Stimulated activated CD4-positive, alpha-beta T cell treated with anti-CD3 and anti-CD28 coated beads, Interleukin-1b, Interleukin-23, amount 100 ng/mL, for 48 hours (primary cell): ENCODE results near the gene SYT5.
"Not testable (repeated sequence)": the region's sequence is repeated elsewhere in the genome, so short reads cannot be mapped to it uniquely, and the experiment has no call there.

Experiments
- DNase-seq: peaks from one replicate; pipeline ENCODE4 v3.0.0-alpha.2; 2020

The SYT5 gene

DNA sequence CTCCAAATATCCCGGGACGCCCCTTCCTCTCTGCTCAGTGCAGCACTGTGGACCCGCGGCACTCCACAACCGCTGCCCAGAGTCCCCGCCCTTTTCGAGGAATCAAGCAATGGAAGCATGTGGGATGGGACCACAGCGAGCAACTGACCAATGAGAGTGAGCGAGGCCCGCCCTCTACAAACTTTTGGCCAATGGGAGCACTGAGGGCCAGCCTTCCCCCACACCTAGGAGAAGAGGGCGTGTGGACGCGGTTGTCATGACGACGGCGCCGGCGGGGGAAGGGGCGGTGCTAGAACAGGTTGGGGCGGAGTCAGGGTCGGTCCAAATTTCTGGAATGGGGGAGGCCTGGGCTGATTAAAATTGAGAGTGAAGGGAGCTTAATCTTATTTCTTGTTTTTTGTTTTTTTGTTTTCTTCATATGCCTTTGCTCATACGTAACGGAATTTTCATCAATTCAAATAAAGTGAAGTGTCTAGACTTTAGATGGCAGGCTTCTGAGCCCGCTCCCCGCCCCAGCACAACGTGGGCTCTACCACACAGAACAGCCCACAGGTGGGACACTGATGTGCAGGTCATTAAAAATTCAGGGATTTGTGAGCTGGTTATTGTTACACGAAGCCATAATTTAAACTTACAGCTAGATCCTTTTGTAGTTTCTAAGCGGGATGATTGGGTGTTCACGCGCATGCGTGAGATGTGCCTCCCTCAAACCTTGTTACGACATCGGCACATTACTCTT, 13.4 kb downstream of the SYT5 start, which contains the start of gene DNAAF3:
DNAAF3 (minus strand) TSS at position 84 of the 739 bp plus-strand sequence. CDS start 200 bp downstream, outside the sequence.
- DNase-seq, result peak; percentile 92

DNA sequence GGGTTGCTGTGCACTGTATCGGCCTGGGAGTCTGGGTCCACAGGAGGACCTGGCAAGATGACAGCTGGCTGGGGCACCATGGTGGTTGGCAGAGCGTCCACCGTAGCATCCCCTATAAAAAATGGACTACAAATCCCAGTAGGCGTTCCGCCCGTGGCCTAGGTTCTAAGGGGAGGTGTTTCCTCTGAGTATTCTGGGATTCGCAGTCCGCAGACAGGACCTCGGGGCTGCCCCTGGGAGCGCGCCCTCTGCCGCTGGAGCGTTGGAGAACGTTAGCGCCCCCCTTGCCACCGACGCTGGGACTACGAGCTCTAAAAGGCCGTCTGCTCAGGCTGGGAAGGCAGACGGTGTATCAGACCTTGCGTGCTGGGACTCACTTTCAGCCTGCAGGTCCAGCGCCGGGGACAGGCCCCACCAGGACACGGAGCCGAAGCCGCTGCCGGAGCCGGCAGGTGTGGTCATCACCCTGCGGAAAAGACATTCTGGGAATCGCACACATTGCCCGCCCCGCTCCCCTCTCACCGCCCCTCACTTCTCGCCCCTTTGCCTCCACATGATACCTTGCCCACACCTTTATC, 14.0 kb downstream of the SYT5 start:
- peak; percentile 73 for DNase-seq

DNA sequence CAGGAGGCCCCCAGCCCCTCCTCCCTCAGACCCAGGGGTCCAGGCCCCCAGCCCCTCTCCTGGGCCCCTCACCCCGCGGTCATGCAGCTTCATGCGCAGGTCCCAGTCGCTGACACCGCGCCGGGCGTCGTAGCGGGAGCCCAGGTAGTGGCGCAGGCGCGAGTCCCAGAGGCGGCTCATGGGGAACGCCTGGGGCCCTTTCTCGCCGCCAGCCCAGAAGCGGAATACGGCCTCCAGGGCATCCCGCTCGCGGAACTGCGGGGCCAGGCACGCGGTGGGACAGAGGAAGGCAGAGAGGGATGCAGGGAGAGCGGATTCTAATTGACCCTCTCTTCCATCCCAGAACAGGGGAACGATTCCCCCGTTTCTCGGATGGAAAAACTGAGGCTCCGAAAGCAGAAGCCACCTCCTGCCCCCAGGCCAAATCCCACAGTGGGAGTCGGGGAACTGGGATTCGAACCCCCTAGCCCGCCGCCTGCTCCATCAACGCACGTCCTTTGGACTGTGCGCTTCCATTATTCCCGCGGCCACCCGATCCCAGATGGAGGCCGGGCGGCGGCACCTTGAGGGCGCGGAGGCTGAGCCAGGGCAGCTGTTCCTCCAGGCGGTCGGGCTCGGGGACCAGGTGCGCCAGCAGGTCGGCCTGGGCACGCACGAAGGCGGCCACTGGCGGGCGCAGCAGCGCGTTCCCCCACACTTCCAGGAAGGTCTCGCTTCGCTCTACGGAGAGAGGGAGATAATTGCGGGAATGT, 18.3 kb downstream of the SYT5 start:
- DNase-seq, result no peak

DNA sequence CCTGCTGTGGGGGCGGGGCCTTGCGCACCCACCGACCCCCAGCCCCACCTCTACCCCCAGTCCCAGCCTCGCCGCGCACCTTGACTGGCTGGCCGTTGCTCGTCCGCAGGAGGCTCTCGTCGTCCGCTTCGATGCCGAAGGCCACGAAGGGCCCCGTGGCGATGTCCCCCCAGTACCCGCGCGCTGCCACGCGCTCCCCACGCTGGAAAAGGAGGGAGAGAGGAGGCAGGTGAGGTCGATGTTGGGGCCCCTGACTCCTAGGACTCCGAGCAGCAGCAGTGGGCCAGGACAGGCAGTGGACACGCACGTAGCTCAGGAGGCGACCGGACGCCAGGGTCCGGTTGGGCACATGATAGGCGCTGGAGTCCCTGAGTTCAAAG, 19.1 kb downstream of the SYT5 start:
- no peak for DNase-seq

DNA sequence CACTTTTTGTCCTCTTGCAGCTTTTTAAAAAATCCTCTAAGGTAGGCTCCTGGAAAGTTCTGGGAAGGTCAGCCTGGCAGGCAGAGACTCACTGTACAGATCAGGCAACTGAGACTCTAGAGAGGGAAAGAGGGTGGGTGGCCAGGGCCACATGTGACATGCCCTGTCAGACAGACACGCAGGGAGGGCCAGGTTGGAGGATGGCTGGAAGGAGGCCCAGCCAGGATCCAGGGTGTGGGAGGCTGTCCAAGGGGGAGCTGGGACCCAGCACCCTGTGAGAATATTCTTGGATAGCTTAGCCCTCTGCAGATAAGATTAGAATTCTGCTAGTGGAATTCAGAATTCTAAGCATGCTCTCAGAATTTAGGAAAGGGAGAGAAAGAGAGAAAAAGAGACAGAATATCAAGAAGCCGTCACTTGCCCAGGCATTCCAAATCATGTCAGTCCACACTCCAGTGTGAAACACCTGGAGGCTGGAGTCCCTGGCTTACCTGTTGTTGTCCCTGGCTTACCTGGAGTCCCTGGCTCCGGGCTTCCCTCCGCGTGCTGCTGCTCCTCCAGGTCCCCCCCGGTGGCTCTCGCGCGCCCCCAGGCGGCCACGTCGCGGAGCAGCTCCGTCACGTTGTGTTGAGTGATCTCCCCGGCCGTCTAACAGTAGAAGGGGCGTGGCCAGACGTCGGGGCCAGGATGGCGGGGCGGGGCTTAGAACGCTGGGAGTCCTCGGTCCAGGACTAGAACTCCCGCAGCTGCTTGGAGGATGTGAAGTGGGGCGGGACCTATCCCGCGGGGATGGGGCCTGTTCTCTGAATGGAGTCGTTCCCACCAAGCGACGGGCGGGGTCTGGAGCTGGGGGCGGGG, 19.7 kb downstream of the SYT5 start:
- peak; percentile 92 for DNase-seq

DNA sequence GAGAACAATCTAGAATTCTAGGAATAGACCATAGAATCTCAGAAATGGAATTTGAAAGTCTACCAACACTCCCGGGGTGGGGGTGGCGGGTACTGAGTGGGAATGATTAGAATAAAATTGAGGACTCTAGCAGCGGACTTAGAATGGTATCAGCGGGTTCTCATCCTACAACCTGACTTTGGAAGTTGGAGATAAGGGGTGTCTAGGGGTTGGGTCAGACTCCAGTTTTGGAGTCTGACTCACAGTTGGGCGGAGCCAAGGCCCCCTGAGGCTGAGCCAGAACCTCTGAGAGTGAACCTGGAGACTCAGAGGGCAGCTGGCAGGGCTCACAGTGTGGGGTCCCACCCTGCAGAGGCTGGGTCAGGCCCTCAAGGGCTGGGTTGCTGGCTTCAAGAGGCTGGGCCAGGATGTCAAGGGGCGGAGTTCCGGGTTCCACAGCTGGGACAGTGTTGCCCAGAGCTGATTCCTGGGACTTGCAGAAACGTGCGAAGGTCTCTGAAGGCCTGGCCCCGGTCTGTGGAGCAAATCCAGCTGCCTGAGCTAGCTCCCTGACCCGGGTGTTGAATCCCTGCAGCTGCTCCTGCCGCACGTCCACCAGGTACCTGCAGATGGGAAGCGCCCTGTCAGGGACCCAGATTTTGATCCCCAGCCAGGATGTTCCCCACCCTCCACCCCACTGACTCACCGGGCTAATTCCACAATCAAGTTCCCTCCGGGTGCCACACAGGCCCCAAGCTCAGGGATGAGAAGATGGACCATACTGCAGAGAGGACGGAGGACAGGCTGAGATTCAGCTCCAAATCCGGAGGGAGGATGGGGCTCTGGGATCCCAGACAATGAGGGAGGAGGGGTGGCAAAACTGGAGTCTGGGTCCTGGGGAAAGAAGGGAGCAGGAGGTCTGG, 21.0 kb downstream of the SYT5 start:
- no peak for DNase-seq

DNA sequence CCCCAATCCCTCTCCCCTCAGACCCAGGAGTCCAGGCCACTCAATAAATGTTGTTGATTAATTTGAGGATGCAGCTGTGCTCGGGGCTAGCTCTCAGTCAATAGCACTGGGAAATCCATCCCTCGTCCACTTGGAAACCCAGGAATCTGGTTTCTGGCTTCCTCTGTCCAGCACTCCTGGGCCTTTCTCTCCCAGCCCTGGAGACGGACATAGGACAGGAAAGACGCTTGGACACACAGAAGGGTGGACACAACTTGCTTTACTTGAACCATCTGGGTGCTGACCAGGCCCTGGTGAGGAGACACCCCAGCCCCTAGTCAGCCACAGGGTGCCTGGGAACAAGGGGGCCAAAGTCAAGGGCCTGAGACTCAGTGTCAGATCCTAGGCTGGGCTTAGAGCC, 21.7 kb downstream of the SYT5 start:
- no peak for DNase-seq

DNA sequence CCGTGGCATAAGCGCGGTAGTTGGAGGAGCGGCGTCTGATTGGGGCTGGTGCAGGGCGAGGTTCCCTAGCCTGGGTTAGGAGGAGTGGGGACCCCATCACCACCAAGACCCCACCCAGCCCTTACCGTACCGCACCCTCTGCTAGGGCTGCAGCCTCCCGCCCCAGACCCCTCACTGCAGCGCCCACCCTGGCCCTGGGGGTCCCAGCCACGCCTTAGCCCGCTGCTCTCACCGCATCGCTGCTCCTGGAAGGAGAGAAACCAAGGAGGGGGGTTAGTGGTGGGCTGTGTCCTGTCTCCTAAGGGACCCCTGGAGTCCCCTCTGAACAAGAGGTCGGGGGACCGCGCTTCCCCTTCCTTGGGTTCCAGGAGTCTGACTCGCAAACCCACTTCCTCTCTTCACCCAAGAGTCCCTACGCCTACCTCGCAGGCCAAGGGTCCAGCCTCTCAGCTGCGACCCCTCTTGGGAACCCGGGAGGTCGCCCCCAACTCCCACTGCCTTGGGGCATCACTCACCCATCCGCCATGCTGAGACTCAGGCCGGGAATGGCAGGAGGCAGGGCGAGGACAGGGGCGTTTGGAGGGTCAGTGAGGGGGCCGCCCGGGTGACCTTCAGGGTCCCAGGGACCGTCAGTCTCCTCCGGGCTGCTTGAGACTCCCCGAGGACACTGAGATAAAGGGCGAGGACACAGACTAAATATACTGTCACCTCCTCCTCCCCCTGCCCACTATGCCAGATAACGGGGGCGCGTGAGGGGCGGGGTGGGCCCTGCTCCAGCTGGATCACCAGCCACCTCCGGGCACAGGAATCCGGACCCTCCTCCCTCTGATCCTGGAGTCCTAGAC, 22.8 kb downstream of the SYT5 start, which contains the start of gene TNNI3:
TNNI3 (minus strand) TSS at position 669 of the 845 bp plus-strand sequence; CDS start at position 526, 143 bp downstream.
- DNase-seq, result no peak

DNA sequence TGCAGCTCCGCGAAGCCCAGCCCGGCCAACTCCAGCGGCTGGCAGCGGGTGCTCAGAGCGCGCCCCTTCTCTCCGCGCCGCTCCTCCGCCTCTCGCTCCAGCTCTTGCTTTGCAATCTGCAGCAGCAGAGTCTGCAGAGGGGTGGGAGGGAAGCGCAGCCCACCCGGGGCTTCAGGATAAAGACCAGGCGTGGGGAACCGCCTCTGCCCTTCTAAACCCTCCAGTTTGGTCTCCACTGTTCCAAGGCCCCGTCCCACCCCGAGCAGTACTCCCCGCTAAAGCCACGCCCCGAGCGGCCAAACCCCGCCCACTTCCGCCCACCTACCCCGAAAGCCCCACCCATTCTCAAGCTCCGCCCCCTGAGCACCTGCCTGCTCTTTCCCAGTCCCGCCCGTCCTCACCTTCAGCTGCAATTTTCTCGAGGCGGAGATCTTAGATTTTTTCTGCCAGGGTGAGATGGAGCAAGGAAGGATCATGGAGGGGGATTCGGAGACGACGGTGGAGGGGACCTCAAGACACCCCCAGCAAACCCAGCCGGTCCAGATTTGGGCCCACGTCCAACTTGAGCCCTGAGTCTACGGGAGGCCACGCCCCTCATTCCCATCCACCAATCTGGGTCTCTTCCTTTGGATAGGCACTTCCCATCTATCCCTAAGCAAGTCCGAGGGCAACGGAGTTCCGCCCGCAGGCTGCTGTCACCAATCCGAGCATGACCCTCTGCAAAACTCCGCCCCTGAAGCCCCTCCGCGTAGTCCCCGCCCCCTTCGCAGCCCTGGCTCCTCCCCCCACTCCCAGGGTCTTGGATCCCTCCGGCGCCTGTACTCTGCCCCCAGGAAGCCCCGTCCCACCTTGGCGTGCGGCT, 23.7 kb downstream of the SYT5 start:
- DNase-seq, result peak; percentile 54

DNA sequence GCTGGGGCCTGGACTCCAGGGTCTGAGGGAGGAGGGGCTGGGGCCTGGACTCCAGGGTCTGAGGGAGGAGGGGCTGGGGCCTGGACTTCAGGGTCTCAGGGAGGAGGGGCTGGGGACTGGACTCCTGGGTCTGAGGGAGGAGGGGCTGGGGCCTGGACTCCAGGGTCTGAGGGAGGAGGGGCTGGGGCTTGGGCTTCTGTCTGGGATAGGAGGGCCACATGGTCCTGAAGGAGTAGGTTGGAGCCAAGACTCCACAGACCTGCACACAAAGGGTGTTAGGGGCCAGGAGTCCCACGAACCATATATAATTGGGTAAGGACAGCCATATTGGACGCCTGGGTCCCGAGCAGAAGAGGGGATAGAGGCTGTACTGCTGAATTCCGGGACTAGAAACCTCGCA, 24.3 kb downstream of the SYT5 start:
- not testable (repeated sequence) for DNase-seq

DNA sequence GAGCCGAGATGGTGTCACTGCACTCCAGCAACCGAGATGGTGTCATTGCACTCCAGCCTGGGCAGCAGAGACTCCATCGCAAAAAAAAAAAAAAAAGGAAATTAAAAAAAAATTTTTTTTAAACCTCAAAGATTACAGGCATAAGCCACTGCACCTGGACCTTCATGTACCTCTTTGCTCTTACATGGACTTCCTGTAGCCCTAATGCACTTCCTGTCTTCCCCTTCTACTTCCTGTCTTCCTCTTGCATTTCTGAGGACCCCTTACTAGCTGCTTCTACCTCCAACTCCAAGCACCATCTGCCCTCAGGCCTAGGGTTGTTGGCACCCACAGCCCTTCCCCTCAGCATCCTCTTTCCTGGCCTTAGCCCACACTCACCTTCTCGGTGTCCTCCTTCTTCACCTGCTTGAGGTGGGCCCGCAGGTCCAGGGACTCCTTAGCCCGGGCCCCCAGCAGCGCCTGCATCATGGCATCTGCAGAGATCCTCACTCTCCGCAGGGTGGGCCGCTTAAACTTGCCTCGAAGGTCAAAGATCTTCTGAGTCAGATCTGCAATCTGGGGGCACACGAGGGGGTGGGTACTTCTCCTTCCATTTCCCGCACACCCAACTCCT, 26.3 kb downstream of the SYT5 start:
- DNase-seq, result no peak

DNA sequence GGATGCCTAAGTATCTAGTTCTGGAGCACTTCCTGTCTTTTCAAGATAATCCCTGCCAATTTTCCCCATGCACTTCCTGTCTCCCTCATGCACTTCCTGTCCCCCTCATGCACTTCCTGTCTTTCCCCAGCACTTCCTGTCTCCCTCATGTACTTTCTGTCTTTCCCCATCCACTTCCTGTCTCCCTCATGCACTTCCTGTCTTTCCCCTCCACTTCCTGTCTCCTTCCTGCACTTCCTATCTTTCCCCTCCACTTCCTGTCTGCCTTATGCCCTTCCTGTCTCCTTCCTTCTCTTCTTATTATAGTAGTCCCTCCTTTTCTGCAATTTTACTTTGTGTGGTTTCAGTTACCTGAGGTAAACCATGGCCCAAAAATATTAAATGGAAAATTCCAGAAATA, 28.1 kb downstream of the SYT5 start:
- no peak for DNase-seq

DNA sequence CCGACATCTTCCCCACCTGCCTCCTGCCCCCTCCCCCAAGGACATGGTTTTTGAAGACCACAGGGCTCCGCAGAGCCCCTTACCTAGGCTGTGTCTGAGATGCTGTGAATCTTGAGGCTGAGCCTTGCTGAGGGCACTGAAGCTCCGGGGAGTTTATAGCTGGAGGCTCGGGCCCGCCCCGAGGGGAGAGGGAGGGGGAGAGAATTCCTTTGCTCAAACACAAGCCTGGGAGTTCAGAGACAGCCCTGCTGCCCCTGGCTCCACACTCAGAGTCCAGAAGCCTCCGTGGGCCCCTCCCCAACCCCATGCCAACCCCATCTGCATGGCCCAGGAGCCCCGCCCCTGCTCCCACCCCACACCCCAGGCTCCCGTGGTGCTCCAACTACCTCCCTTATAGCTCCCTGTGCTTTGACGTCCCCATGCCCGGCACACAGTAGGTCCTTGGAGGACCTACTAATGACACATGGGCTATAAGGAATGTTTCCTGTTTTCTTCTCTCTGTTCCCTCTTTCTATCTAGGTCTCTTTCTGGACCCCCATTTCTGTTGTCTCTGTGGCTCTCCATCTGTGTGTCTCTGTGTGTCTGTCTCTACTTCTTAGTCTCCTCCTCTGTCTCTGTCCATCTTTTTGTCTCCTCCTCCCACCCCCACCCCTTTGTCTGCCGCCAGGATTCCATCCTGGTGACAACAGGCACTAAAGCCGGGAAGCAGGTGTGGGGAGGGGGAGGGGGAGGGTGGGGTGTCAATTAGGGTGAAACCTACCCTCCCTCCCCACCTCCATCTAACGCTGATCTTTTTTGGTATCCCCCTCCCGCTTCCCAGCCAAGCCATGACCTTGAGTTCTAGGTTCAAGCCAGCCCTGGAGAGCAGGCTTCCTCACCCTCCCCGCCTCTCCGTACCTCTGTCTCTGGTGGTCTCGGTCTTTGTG, 30.7 kb downstream of the SYT5 start, which contains the start of gene TNNT1:
TNNT1 (minus strand) TSS at position 129 of the 926 bp plus-strand sequence. CDS start 2,049 bp downstream, outside the sequence.
- DNase-seq, result no peak

DNA sequence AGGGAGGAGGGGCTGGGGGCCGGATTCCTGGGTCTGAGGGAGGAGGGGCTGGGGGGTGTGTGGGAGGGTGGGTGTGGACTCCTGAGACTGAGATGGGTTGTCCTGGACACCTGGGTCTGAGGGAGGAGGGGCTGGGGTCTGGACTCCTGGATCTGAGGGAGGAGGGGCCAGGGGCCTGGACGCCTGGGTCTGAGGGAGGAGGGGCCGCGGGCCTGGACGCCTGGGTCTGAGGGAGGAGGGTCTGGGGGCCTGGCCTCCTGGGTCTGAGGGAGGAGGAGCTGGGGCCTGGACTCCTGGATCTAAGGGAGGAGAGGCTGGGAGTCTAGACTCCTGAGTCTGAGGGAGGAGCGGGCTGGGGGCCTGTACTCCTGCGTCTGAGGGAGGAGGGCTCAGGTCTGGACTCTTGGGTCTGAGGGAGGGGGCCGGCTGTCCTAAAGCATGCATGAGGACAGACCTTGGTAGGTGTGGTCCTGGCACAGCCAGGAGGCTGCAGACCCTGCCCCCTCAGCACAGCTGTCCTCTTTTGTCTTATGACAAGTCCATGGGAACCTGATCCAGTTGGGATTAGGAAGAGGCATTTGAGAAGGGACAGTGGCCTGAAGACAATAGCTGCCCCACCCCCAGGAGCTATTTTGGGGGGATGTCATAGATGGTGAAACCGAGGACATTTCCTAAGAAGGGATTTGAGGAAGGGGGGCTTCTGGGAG, 32.4 kb downstream of the SYT5 start:
- no peak for DNase-seq

DNA sequence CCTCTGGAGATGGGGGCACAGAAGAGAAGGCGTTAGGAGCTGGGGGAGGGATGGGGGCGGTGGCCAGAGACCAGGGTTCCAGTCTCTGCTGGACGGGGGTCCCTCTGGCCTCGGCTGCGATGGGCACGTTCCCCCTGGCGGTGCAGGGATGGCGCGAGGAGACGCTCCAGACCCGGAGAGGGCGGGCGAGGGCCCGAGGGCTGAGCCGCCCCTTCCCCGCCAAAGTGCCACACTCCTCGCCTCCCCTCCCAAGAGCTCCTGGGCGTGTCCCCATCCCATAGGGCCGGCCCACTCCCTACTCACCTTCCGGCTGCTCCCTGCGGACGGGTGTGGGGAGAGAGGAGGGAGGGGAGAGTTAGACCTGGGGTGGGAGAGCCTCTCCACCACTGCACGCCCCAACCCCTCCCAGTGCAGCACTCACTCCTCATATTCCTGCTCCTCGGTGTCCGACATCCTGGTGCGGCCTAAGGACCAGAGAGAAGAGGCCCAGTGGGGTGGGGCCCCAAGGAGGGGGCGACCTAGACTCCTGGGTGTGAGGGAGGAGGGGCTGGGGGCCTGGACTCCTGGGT, 33.3 kb downstream of the SYT5 start:
- DNase-seq, result no peak

DNA sequence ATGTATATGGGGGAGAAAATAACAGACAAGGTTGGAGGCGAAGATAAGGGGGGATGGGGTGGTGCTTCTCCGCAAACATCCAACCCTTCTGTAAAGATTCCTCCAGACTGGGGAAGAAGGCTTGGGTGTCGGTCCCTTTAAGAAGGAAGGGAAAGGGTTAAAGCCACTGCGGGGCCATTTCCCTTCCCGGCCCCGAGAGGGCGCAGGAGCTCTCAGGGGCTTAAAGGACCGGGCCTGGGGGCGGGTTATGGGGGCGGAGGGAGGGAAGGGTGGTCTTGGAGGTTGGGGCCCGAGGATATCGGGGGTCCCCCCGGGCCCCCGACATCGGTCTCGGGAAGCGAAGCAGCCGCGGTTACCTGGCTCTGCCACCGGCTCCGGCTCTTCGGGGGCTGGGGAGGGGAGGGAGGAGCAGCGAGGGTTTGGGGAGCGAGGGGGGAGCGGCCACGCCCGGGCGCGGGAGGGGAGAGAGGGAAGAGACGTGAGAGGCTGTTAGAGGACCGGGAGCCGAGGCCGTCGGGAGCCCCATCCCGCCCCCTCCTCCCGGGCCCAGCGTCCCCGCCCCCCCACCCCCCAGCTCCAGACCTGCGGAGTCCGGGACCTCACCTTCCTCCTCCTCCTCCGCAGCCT, 33.9 kb downstream of the SYT5 start:
- no peak for DNase-seq
